Tibial nerve (tissue), 4 donors: ENCODE data around the gene TP53INP2.

Source experiments
- EP300 ChIP-seq, 2 donors: sonication (generic); formaldehyde crosslinking; IDR thresholded peaks; one replicate each; pipeline ENCODE4 v1.6.1; 2017; ENCODE audit warnings: antibody characterized with exemption in 2 of 2, mild to moderate bottlenecking in 1 of 2
- POLR2A ChIP-seq, 2 donors: fragments of 450-650 bp; IDR thresholded peaks; one replicate each; pipeline ENCODE4 v1.6.1; 2017; ENCODE audit warnings: antibody characterized with exemption in 2 of 2, mild to moderate bottlenecking in 2 of 2, moderate library complexity in 2 of 2
- TF ChIP-seq, protein P1 (sequence below), 5 experiments: fragments of 200-600 bp in 3 of 5; fragments of 450-650 bp in 2 of 5; sonication (generic) in 3 of 5; IDR thresholded peaks; one replicate each; pipeline ENCODE4 v1.5.1; 2016 to 2019; ENCODE audit warnings: antibody characterized with exemption in 5 of 5, mild to moderate bottlenecking in 3 of 5, moderate library complexity in 2 of 5

DNA sequence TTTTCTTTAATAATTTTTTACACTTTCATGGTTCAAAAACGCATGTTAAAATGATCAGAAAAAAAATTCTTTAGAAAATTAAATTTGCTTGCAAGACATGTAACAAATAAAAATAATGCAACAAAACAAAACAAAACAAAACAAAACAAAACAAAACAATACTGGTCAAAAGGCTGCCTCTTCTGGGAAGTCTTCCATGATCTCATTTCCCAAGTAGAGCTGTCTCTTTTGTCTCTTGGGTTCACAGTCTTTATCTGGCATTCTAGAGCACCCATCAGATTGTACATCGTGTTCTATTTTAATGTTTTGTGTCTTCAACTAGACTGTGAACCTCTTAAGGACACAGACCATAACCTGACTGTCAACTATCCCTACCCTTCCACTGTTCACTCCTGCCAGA, 25.3 kb downstream of the TP53INP2 start:
- no peak for TF ChIP-seq POLR2A (IDR thresholded peaks at IDR 0.05)
- TF ChIP-seq, protein P1, sequence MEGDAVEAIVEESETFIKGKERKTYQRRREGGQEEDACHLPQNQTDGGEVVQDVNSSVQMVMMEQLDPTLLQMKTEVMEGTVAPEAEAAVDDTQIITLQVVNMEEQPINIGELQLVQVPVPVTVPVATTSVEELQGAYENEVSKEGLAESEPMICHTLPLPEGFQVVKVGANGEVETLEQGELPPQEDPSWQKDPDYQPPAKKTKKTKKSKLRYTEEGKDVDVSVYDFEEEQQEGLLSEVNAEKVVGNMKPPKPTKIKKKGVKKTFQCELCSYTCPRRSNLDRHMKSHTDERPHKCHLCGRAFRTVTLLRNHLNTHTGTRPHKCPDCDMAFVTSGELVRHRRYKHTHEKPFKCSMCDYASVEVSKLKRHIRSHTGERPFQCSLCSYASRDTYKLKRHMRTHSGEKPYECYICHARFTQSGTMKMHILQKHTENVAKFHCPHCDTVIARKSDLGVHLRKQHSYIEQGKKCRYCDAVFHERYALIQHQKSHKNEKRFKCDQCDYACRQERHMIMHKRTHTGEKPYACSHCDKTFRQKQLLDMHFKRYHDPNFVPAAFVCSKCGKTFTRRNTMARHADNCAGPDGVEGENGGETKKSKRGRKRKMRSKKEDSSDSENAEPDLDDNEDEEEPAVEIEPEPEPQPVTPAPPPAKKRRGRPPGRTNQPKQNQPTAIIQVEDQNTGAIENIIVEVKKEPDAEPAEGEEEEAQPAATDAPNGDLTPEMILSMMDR (IDR thresholded peaks at IDR 0.05): no peak
- no peak for TF ChIP-seq EP300 (IDR thresholded peaks at IDR 0.05)
